Measurements from ENCODE around the gene ZBTB16. TPM values are rescaled to one million over a fixed set of nuclear protein-coding genes. Genes with fewer than 3 reads are reported as not detected.
A peak's percentile ranks its signal among the peaks of the same experiment; 100 is the strongest.

The ZBTB16 gene
- total RNA-seq, 2 donors from 2014 or later, result 2.0 to 13.7 TPM

GRCh38 chr11:114166362-114166761, 106.9 kb downstream of the ZBTB16 start:
- DNase-seq, result no peak
- no peaks in the 10 kb centered on the region for H3K9me3 ChIP-seq
- no peak overlapping the region for H3K9ac ChIP-seq (ENCODE audit: low read depth in 2 of 2, low read length in 2 of 2)
- peak overlapping the region; percentile 34 for H3K27ac ChIP-seq
- intact Hi-C loops (cut with DNase I), result no loop called here
- H3K36me3 ChIP-seq, result no peaks in the 10 kb centered on the region
- no peak overlapping the region for H3K4me3 ChIP-seq
- peaks cover 52% of the 10 kb centered on the region for H3K4me1 ChIP-seq
- TF ChIP-seq CTCF (IDR thresholded peaks at IDR 0.05), result no peak
- no peaks in the 10 kb centered on the region for H3K27me3 ChIP-seq

GRCh38 chr11:114166897-114167323, 107.4 kb downstream of the ZBTB16 start:
- no peaks in the 10 kb centered on the region for H3K9me3 ChIP-seq
- H3K9ac ChIP-seq (ENCODE audit: low read depth in 2 of 2, low read length in 2 of 2), result no peak overlapping the region
- H3K36me3 ChIP-seq, result no peaks in the 10 kb centered on the region
- intact Hi-C loops (cut with DNase I), result no loop called here
- no peak for DNase-seq
- H3K27me3 ChIP-seq, result no peaks in the 10 kb centered on the region
- peak overlapping the region; percentile 34 for H3K27ac ChIP-seq
- TF ChIP-seq CTCF (IDR thresholded peaks at IDR 0.05), result no peak
- H3K4me3 ChIP-seq, result no peak overlapping the region
- peaks cover 52% of the 10 kb centered on the region for H3K4me1 ChIP-seq

GRCh38 chr11:114167355-114167754, 107.8 kb downstream of the ZBTB16 start:
- H3K36me3 ChIP-seq, result no peaks in the 10 kb centered on the region
- H3K27ac ChIP-seq, result peak overlapping the region; percentile 0
- intact Hi-C loops (cut with DNase I), result no loop called here
- H3K4me1 ChIP-seq, result peaks cover 51% of the 10 kb centered on the region
- H3K9ac ChIP-seq (ENCODE audit: low read depth in 2 of 2, low read length in 2 of 2), result peak overlapping the region in 1 of 2 donors; percentile 43
- no peaks in the 10 kb centered on the region for H3K9me3 ChIP-seq
- H3K27me3 ChIP-seq, result no peaks in the 10 kb centered on the region
- DNase-seq, result no peak
- no peak for TF ChIP-seq CTCF (IDR thresholded peaks at IDR 0.05)
- H3K4me3 ChIP-seq, result no peak overlapping the region

- Histone ChIP-seq H3K36me3 (no peaks in the 10 kb centered on the region), H3K4me1 (peaks cover 54% of the 10 kb centered on the region), H3K9me3 (no peaks in the 10 kb centered on the region), H3K27ac (peak overlapping the region; percentile 0), H3K9ac (ENCODE audit: low read depth in 2 of 2, low read length in 2 of 2) (peak overlapping the region in 1 of 2 donors; percentile 43), H3K4me3 (no peak overlapping the region), H3K27me3 (no peaks in the 10 kb centered on the region)
- DNase-seq, result no peak
- intact Hi-C loops (cut with DNase I), result no loop called here
- no peak for TF ChIP-seq CTCF (IDR thresholded peaks at IDR 0.05)
Observed at GRCh38 chr11:114167771-114168448, 108.4 kb downstream of the ZBTB16 start.

GRCh38 chr11:114168691-114169090, 109.2 kb downstream of the ZBTB16 start:
- intact Hi-C loops (cut with DNase I), result no loop called here
- H3K36me3 ChIP-seq, result no peaks in the 10 kb centered on the region
- no peak overlapping the region for H3K27ac ChIP-seq
- H3K4me3 ChIP-seq, result no peak overlapping the region
- H3K9me3 ChIP-seq, result no peaks in the 10 kb centered on the region
- TF ChIP-seq CTCF (IDR thresholded peaks at IDR 0.05), result no peak
- DNase-seq, result peak; percentile 69
- no peaks in the 10 kb centered on the region for H3K27me3 ChIP-seq
- H3K4me1 ChIP-seq, result peaks cover 50% of the 10 kb centered on the region
- H3K9ac ChIP-seq (ENCODE audit: low read depth in 2 of 2, low read length in 2 of 2), result peak overlapping the region in 1 of 2 donors; percentile 43
